HepG2 (cell line): Measurements from ENCODE around the gene PRPSAP2. TPM values are rescaled to one million over a fixed set of nuclear protein-coding genes. Genes with fewer than 3 reads are reported as not detected.

ENCODE experiments used
- ATF1 ChIP-seq: IDR thresholded peaks from 2 replicates; pipeline ENCODE4 v1.6.1; 2016; ENCODE audit warnings: mild to moderate bottlenecking, control low read depth
- CBX5 ChIP-seq: sonication (generic); formaldehyde crosslinking; IDR thresholded peaks from 2 replicates; pipeline ENCODE4 v1.4.0; 2020; ENCODE audit warnings: missing genetic modification reagents, borderline replicate concordance
- ETV6 ChIP-seq: sonication (generic); formaldehyde crosslinking; conservative IDR thresholded peaks from 2 replicates; pipeline ENCODE4 v1.4.0; 2020; ENCODE audit warnings: missing genetic modification reagents
- KDM1A ChIP-seq: IDR thresholded peaks from 2 replicates; pipeline ENCODE4 v1.6.1; 2016; ENCODE audit warnings: missing compliant biosample characterization
- MED8 ChIP-seq: sonication (generic); formaldehyde crosslinking; IDR thresholded peaks from 2 replicates; pipeline ENCODE4 v1.8.1; 2023; ENCODE audit warnings: mild to moderate bottlenecking, missing genetic modification reagents; ENCODE audit not compliant: insufficient replicate concordance
- NR1H2 ChIP-seq: sonication (generic); formaldehyde crosslinking; IDR thresholded peaks from 2 replicates; pipeline ENCODE4 v1.8.1; 2022; ENCODE audit warnings: low read depth, missing genetic modification reagents, borderline replicate concordance
- REL ChIP-seq: sonication (generic); formaldehyde crosslinking; conservative IDR thresholded peaks from 2 replicates; pipeline ENCODE4 v1.8.0; 2022; ENCODE audit warnings: mild to moderate bottlenecking, missing genetic modification reagents, moderate library complexity
- SATB2 ChIP-seq: sonication (generic); formaldehyde crosslinking; IDR thresholded peaks from 2 replicates; pipeline ENCODE4 v1.5.0; 2020; ENCODE audit warnings: missing genetic modification reagents
- STAT5B ChIP-seq: sonication (generic); formaldehyde crosslinking; IDR thresholded peaks from 2 replicates; pipeline ENCODE4 v1.4.0; 2020; ENCODE audit warnings: missing genetic modification reagents
- ZMYM4 ChIP-seq: sonication (generic); formaldehyde crosslinking; IDR thresholded peaks from 2 replicates; pipeline ENCODE4 v1.8.1; 2023; ENCODE audit warnings: mild to moderate bottlenecking, missing genetic modification reagents
- ZNF317 ChIP-seq: sonication (generic); formaldehyde crosslinking; IDR thresholded peaks from 2 replicates; pipeline ENCODE4 v1.5.0; 2020; ENCODE audit warnings: mild to moderate bottlenecking, missing genetic modification reagents
- ZNF563 ChIP-seq: sonication (generic); formaldehyde crosslinking; IDR thresholded peaks from 2 replicates; pipeline ENCODE4 v1.8.0; 2022; ENCODE audit warnings: mild to moderate bottlenecking, moderate library complexity, missing genetic modification reagents
- ZNF567 ChIP-seq: sonication (generic); formaldehyde crosslinking; IDR thresholded peaks from 2 replicates; pipeline ENCODE4 v1.8.1; 2023; ENCODE audit warnings: mild to moderate bottlenecking, missing genetic modification reagents, borderline replicate concordance
- ZNF75D ChIP-seq: sonication (generic); formaldehyde crosslinking; IDR thresholded peaks from 2 replicates; pipeline ENCODE4 v1.8.1; 2023; ENCODE audit warnings: missing genetic modification reagents, mild to moderate bottlenecking, borderline replicate concordance
- polyA plus RNA-seq, 8 experiments: library from polyadenylated mRNA; depleted of rRNA in 3 of 8; stranded (reverse) in 7 of 8; unstranded in 1 of 8; fragments of >200 nt; fragmentation: Illumina TruSeq in 4 of 8; extraction: Trizol in 4 of 8; gene quantifications; 2 replicates each; pipeline versions ENCODE4 v1.2.1 to v1.2.3, GENCODE V29; 2011 to 2016; ENCODE audit warnings: low read depth in 4 of 8, missing spikeins in 1 of 8, mixed read lengths in 1 of 8; ENCODE audit not compliant: insufficient read depth in 1 of 8
- total RNA-seq, 5 experiments: library from RNA; depleted of rRNA; stranded (reverse); fragments of >200 nt; fragmentation: Illumina TruSeq; extraction: Trizol; gene quantifications; 2 replicates each; pipeline ENCODE4 v1.2.3, GENCODE V29; 2016; ENCODE audit warnings: low read depth in 1 of 5
- TF ChIP-seq, protein P1 (sequence below): IDR thresholded peaks from 2 replicates; pipeline ENCODE4 v1.4.0; 2020; ENCODE audit warnings: mild to moderate bottlenecking, missing genetic modification reagents
- TF ChIP-seq, protein P2 (sequence below): sonication (generic); formaldehyde crosslinking; IDR thresholded peaks from 2 replicates; pipeline ENCODE4 v1.4.0; 2020; ENCODE audit warnings: missing genetic modification reagents, mild to moderate bottlenecking, borderline replicate concordance
- TF ChIP-seq, protein P3 (sequence below): sonication (generic); formaldehyde crosslinking; IDR thresholded peaks from 2 replicates; pipeline ENCODE4 v1.4.0; 2020; ENCODE audit warnings: missing genetic modification reagents
- TF ChIP-seq, protein P4 (sequence below): sonication (generic); formaldehyde crosslinking; IDR thresholded peaks from 2 replicates; pipeline ENCODE4 v1.4.0; 2020; ENCODE audit warnings: mild to moderate bottlenecking, missing genetic modification reagents
- TF ChIP-seq, protein P5 (sequence below): sonication (generic); formaldehyde crosslinking; IDR thresholded peaks from 2 replicates; pipeline ENCODE4 v1.8.1; 2023; ENCODE audit warnings: missing genetic modification reagents, inconsistent platforms, borderline replicate concordance
- TF ChIP-seq, protein P6 (sequence below): IDR thresholded peaks from 2 replicates; pipeline ENCODE4 v1.6.1; 2016; ENCODE audit warnings: mild to moderate bottlenecking

Gene PRPSAP2
- total and polyA plus RNA-seq, 2 of the 13 experiments (the other 11 are each of a cell fraction or from before 2014, with no cell fraction given): 34.0 to 58.9 TPM

DNA sequence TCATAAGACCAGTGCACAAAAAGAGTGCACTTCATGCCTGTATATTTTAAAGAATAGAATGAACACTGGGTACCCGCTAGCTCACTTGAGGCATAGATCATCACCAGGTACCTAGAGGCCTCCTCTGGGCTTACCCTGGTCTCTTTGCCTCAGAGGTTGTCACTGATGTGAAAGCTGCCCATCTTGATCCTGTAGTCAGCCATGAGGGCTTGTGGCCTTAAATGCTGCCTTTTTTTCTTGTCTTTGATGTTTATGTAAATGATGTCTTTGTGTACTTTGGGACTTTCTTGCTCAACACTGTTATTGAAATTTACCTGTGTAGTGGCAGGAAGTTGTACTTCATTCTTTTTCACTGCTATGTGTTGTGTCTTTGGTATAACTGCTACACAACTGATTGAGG lies 67.3 kb downstream of the PRPSAP2 start (continued):
- TF ChIP-seq, protein P1, sequence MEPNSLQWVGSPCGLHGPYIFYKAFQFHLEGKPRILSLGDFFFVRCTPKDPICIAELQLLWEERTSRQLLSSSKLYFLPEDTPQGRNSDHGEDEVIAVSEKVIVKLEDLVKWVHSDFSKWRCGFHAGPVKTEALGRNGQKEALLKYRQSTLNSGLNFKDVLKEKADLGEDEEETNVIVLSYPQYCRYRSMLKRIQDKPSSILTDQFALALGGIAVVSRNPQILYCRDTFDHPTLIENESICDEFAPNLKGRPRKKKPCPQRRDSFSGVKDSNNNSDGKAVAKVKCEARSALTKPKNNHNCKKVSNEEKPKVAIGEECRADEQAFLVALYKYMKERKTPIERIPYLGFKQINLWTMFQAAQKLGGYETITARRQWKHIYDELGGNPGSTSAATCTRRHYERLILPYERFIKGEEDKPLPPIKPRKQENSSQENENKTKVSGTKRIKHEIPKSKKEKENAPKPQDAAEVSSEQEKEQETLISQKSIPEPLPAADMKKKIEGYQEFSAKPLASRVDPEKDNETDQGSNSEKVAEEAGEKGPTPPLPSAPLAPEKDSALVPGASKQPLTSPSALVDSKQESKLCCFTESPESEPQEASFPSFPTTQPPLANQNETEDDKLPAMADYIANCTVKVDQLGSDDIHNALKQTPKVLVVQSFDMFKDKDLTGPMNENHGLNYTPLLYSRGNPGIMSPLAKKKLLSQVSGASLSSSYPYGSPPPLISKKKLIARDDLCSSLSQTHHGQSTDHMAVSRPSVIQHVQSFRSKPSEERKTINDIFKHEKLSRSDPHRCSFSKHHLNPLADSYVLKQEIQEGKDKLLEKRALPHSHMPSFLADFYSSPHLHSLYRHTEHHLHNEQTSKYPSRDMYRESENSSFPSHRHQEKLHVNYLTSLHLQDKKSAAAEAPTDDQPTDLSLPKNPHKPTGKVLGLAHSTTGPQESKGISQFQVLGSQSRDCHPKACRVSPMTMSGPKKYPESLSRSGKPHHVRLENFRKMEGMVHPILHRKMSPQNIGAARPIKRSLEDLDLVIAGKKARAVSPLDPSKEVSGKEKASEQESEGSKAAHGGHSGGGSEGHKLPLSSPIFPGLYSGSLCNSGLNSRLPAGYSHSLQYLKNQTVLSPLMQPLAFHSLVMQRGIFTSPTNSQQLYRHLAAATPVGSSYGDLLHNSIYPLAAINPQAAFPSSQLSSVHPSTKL: peak; percentile 90
- no peak for TF ChIP-seq ATF1 (CRISPR knock-in tag)
- no peak for TF ChIP-seq ZNF563 (CRISPR knock-in tag)
- TF ChIP-seq NR1H2 (CRISPR knock-in tag): no peak
- no peak for TF ChIP-seq KDM1A
- TF ChIP-seq MED8 (CRISPR knock-in tag): no peak
- TF ChIP-seq, protein P2, sequence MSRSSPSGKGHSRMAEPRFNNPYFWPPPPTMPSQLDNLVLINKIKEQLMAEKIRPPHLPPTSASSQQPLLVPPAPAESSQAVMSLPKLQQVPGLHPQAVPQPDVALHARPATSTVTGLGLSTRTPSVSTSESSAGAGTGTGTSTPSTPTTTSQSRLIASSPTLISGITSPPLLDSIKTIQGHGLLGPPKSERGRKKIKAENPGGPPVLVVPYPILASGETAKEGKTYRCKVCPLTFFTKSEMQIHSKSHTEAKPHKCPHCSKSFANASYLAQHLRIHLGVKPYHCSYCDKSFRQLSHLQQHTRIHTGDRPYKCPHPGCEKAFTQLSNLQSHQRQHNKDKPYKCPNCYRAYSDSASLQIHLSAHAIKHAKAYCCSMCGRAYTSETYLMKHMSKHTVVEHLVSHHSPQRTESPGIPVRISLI (CRISPR knock-in tag): peak; percentile 91; the same call in 1 of the 2 replicates
- TF ChIP-seq, protein P3, sequence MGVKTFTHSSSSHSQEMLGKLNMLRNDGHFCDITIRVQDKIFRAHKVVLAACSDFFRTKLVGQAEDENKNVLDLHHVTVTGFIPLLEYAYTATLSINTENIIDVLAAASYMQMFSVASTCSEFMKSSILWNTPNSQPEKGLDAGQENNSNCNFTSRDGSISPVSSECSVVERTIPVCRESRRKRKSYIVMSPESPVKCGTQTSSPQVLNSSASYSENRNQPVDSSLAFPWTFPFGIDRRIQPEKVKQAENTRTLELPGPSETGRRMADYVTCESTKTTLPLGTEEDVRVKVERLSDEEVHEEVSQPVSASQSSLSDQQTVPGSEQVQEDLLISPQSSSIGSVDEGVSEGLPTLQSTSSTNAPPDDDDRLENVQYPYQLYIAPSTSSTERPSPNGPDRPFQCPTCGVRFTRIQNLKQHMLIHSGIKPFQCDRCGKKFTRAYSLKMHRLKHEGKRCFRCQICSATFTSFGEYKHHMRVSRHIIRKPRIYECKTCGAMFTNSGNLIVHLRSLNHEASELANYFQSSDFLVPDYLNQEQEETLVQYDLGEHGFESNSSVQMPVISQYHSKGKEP: no peak
- TF ChIP-seq, protein P4, sequence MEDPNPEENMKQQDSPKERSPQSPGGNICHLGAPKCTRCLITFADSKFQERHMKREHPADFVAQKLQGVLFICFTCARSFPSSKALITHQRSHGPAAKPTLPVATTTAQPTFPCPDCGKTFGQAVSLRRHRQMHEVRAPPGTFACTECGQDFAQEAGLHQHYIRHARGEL (CRISPR knock-in tag): no peak
- TF ChIP-seq CBX5 (CRISPR knock-in tag): no peak
- TF ChIP-seq STAT5B (CRISPR knock-in tag): no peak
- 0 out of 2 replicates have a peak, but pooled peaks have one; percentile 35 for TF ChIP-seq ZNF317 (CRISPR knock-in tag)
- TF ChIP-seq SATB2 (CRISPR knock-in tag): no peak
- no peak for TF ChIP-seq ZMYM4
- no peak for TF ChIP-seq ZNF567 (CRISPR knock-in tag)
- TF ChIP-seq, protein P5, sequence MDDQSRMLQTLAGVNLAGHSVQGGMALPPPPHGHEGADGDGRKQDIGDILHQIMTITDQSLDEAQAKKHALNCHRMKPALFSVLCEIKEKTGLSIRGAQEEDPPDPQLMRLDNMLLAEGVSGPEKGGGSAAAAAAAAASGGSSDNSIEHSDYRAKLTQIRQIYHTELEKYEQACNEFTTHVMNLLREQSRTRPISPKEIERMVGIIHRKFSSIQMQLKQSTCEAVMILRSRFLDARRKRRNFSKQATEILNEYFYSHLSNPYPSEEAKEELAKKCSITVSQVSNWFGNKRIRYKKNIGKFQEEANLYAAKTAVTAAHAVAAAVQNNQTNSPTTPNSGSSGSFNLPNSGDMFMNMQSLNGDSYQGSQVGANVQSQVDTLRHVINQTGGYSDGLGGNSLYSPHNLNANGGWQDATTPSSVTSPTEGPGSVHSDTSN: no peak
- TF ChIP-seq ETV6 (CRISPR knock-in tag): no peak
- no peak for TF ChIP-seq REL (CRISPR knock-in tag)
- TF ChIP-seq, protein P6, sequence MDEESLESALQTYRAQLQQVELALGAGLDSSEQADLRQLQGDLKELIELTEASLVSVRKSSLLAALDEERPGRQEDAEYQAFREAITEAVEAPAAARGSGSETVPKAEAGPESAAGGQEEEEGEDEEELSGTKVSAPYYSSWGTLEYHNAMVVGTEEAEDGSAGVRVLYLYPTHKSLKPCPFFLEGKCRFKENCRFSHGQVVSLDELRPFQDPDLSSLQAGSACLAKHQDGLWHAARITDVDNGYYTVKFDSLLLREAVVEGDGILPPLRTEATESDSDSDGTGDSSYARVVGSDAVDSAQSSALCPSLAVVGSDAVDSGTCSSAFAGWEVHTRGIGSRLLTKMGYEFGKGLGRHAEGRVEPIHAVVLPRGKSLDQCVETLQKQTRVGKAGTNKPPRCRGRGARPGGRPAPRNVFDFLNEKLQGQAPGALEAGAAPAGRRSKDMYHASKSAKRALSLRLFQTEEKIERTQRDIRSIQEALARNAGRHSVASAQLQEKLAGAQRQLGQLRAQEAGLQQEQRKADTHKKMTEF (CRISPR knock-in tag): peak; percentile 50; the same call in 1 of the 2 replicates
- TF ChIP-seq ZNF75D (CRISPR knock-in tag): no peak
